ENCODE results near the gene PKP2. TPM values are rescaled to one million over a fixed set of nuclear protein-coding genes. Genes with fewer than 3 reads are reported as not detected.
A peak's percentile ranks its signal among the peaks of the same experiment; 100 is the strongest.
"Not testable (repeated sequence)": the region's sequence is repeated elsewhere in the genome, so short reads cannot be mapped to it uniquely, and the experiment has no call there.

The PKP2 gene
- total RNA-seq, 1 experiment from 2014 or later = 10.2 TPM

DNA sequence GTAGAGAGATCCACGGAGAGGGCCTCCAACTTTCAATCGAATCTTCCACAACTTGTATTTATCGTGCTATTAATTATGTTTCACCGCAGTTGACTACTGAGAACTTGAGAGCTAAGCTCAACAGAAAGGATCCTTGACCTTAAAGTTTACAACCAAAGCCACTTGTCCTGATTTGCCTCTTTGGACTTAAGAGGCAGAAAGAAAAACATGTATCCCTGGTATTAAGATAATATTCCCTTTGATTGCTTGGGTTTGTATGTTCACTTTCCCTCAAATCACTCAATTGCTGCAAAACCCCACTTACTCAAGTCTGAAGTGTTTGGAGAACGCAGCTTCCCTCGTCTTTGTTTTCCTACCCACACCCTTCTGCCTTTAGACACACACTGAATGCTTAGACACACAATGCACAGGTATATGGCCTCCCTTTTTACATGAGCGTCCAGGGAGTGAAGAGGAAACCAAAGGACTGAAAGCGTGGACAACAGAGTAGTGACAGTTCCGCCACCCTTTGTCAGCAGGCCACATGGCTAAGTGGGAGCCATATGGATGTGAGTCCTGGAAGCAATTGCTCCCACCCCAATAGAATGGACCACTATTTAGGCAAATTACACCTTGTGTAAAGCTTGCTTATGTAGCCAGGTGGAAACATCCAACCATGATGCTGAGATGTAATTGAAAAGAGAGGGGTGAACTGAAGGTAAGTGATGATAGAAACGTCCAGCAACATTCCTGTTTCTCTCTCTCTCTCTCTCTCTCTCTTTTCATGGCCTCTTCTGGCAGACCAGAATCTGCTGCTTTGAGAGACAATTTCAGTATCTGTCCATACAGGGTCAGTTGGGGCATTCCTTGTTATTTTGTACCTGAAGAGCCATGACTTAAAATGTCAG is 1.4 kb upstream of the PKP2 start:
- in situ Hi-C loops (cut with HindIII; ENCODE audit: low sequenced_read_pairs) = no loop called here
- no peak for DNase-seq (ENCODE audit: low spot score)

DNA sequence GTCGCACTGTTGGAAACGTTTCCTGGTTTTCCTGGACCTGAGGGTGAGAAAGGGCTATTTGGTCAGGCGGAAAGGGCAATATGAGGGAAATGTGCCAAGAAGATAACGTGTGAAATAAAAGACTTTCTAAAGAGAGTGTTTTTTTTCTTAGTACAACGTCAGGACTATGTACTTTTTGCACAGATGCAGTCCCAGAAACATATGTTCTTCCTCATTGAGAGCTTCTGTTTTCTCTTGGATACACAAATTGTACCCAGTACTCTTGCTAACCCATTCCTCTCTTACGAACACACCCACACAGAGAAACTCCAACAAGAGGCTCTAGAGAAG is 669 bp upstream of the PKP2 start:
- in situ Hi-C loops (cut with HindIII; ENCODE audit: low sequenced_read_pairs) = no loop called here
- DNase-seq (ENCODE audit: low spot score) = no peak

DNA sequence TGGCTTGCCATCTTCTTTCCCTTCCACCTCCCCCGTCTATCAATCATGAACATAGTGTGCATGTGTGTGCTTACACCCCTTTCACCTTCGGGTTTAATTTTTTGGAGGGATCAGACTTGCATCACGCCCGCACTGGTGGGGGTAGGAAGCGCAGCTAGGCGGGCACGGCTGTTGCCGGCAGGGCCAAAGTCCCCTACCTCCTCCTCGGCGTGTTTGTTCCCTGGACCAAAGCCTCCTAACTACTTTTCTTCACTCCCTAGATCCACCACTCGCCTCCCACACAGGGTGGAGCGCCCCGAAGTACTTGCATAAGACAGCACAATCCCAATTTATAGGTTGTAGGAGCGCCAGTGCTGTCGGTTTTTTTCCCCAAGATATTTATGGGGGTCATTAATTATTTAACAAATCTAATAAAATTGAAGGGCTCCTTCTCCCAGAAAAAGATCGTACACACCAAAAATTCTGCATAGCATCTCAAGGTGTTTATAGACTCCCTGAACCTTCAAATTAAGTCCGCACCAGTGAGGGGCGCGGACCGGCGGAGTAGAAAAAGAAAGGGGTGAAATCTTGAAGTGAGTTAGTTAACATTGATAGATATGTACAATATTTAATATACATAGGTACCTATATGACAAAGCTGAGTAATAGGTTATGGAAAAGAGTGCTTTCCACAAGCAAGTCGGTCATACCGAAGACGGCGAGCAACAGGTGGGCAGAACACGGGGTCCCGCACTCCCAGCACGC is 717 bp downstream of the PKP2 start:
- no peak for DNase-seq (ENCODE audit: low spot score)
- in situ Hi-C loops (cut with HindIII; ENCODE audit: low sequenced_read_pairs) = no loop called here

DNA sequence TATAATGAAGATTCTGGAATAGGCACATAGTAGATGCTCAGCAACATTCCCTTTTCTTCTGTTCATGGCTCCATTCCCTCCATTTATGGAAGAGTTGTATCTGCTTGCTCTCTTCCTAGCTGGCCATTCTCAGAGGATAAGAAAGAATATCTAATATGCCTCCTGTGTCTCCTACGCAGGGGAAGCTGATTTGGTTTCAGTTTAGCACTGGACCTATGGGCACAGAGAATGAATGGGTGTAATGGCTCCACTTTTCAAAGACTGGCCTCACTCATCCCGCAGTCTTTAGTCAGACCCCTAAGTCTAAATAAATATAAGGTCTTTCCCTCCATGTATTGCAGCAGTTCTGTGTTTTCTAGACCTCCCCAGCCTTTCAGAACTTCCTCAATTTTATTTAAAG is 2.0 kb downstream of the PKP2 start:
- DNase-seq (ENCODE audit: low spot score) = no peak
- in situ Hi-C loops (cut with HindIII; ENCODE audit: low sequenced_read_pairs) = no loop called here

DNA sequence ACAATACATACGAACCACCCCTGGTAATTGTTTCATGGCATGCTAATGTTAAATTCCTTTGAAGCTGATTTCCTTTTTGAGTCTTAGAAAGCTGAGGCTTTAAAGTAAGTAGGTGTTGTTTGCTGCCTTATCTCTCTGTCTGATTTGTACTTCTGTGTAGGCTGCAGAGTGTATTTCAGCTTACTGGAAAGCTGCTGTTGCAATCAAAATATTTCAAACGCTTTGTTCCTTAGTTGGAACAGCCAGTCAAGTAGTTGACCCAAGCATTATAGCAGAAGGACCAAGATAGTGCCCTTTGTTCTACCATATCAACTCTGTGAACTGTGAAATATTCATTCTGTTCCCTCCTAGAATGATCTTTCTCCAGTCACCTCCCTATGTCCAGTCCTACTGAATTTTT is 3.1 kb downstream of the PKP2 start:
- DNase-seq (ENCODE audit: low spot score) = no peak
- in situ Hi-C loops (cut with HindIII; ENCODE audit: low sequenced_read_pairs) = no loop called here

- in situ Hi-C loops (cut with HindIII; ENCODE audit: low sequenced_read_pairs) = no loop called here
These were observed 3.5 kb downstream of the PKP2 start for GRCh38 chr12:32893043-32893442.

DNA sequence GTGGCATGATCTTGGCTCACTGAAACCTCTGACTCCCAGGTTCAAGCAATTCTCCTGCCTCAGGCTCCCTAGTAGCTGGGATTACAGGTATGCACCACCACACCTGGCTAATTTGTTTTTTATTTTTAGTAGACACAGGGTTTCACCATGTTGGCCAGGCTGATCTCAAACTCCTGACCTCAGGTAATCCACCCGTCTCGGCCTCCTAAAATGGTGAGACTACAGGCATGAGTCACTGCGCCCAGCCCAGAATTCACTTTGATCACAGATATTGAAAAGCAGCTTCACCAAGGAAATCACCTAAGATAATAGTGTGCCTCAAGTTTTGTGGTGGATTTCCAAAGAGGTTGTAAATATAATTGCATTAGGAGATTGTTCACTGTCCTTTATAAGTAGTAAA is 4.2 kb downstream of the PKP2 start:
- in situ Hi-C loops (cut with HindIII; ENCODE audit: low sequenced_read_pairs); DNase-seq (ENCODE audit: low spot score): not testable (repeated sequence)

More at GRCh38 chr12:32893043-32893442, 3.5 kb downstream of the PKP2 start:
- no peak for DNase-seq (ENCODE audit: low spot score)

- in situ Hi-C loops (cut with HindIII; ENCODE audit: low sequenced_read_pairs) = no loop called here
- DNase-seq (ENCODE audit: low spot score) = no peak
These were observed 4.6 kb downstream of the PKP2 start for GRCh38 chr12:32891956-32892355.

DNA sequence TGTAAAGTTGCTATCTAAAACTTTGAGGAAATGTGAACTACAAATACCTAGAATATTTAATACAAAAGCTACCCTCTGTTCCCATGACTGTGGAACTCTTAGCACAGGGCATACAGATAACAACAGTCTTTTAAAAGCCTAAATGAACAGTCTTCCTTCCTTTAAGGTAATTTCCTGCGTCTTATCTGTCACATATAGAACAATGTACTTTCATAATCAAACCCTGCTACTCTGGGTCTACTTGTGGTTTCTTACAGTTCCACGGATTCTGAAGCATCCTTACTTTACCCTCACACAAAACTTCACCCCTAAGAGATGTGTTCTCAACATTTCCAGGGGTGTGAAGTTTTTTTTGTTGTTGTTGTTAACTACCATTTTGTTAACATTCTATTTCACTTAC is 5.1 kb downstream of the PKP2 start:
- in situ Hi-C loops (cut with HindIII; ENCODE audit: low sequenced_read_pairs) = no loop called here
- no peak for DNase-seq (ENCODE audit: low spot score)

DNA sequence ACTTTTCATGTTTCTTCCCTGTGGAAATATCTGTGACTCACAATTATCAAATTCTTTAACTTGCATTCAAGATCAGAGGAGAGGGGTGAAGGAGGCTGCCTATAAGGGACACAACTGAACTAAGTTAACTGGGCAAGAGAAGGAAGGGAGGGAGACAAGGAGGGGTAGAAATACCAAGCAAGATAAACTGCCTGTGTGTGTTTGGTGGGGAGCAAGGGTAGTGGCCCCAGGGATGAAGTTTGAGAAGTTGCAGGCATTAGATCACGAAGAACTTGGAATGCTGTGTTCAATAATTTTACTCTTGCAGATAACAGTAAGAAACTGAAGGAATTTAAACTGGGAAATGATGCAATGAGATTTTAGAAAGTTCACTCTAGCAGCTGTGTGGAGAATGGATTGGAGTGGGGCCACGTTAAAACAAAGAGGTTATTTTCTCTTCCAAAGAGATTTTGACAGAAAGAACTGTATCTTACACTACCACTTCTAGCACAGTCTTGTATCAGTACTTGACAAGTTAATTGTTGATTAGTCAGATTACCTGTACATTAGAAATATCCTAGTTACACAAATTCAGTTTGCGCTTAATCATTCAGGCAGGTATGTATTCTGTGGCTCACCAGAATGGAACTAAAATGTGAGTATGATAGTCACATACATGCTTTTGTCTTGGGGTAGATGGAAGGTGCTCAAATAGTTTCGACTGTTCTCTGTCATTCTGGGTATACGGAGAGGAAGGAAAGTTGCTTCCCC is 7.4 kb downstream of the PKP2 start:
- DNase-seq (ENCODE audit: low spot score) = no peak
- in situ Hi-C loops (cut with HindIII; ENCODE audit: low sequenced_read_pairs) = no loop called here

DNA sequence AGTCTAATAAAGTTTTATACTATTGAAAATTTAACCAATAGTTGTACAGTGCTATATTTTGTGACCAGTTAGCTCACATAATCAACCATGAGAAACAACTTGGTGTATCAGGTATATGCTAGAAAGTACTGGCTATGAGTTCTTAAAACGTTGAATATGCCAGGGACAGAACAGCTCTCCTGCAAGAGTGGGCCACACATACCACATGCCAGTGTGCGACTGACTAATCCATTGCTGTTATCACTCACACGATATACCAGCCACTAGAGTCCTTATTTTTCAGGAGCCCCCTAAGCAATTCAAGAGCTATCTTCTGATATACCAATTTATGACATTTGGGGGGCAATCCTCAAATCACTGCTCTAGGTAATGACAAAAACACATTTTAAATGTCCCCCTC is 9.5 kb downstream of the PKP2 start:
- in situ Hi-C loops (cut with HindIII; ENCODE audit: low sequenced_read_pairs) = no loop called here
- DNase-seq (ENCODE audit: low spot score) = no peak

GRCh38 chr12:32885831-32886230 is 10.7 kb downstream of the PKP2 start:
- DNase-seq (ENCODE audit: low spot score) = no peak
- in situ Hi-C loops (cut with HindIII; ENCODE audit: low sequenced_read_pairs) = no loop called here

DNA sequence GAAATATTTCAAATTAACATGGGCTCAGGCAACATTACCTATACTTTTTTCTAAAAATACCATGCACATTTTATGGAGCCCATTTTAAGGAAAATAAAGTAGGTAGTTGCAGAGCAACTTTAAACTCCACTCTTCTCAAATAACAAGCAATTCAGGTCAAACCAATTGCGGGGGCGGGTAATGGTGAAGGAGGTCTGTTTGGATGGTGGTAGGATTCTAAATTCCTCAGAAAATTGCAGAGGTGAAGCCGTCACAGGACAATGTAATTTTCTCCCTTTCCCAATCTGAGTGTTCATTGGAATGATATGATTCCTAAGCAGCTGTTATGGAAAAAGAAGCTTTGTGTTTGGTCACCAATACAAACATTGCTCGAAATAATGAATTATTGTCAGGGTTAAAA is 11.6 kb downstream of the PKP2 start:
- no peak for DNase-seq (ENCODE audit: low spot score)
- in situ Hi-C loops (cut with HindIII; ENCODE audit: low sequenced_read_pairs) = no loop called here

- no peak for DNase-seq (ENCODE audit: low spot score)
- in situ Hi-C loops (cut with HindIII; ENCODE audit: low sequenced_read_pairs) = no loop called here
These were observed 14.9 kb downstream of the PKP2 start for GRCh38 chr12:32881702-32882101.

GRCh38 chr12:32881107-32881506 is 15.5 kb downstream of the PKP2 start:
- no peak for DNase-seq (ENCODE audit: low spot score)
- in situ Hi-C loops (cut with HindIII; ENCODE audit: low sequenced_read_pairs) = no loop called here

- in situ Hi-C loops (cut with HindIII; ENCODE audit: low sequenced_read_pairs); DNase-seq (ENCODE audit: low spot score): not testable (repeated sequence)
These were observed 17.5 kb downstream of the PKP2 start for GRCh38 chr12:32879066-32879465.

- in situ Hi-C loops (cut with HindIII; ENCODE audit: low sequenced_read_pairs) = no loop called here
- peak; percentile 95 for DNase-seq (ENCODE audit: low spot score)
These were observed 18.7 kb downstream of the PKP2 start for GRCh38 chr12:32877601-32878459.

- DNase-seq (ENCODE audit: low spot score) = no peak
- in situ Hi-C loops (cut with HindIII; ENCODE audit: low sequenced_read_pairs) = no loop called here
These were observed 20.6 kb downstream of the PKP2 start for GRCh38 chr12:32876004-32876403.

- DNase-seq (ENCODE audit: low spot score) = no peak
- in situ Hi-C loops (cut with HindIII; ENCODE audit: low sequenced_read_pairs) = no loop called here
These were observed 21.6 kb downstream of the PKP2 start for GRCh38 chr12:32874975-32875374.
